Thoracic aorta (tissue), 2 donors: ENCODE data around the gene NOC2L. TPM values are rescaled to one million over a fixed set of nuclear protein-coding genes. Genes with fewer than 3 reads are reported as not detected.
"Not testable (repeated sequence)": the region's sequence is repeated elsewhere in the genome, so short reads cannot be mapped to it uniquely, and the experiment has no call there.

Source experiments
- ATAC-seq: fragments of 150-250 bp; one replicate; pipeline ENCODE4 v1.8.0; 2017; ENCODE audit warnings: low read depth; ENCODE audit not compliant: insufficient number of reproducible peaks, low FRiP score
- DNase-seq: peaks from one replicate; pipeline ENCODE4 v3.0.0-alpha.2; 2020; ENCODE audit warnings: low spot score
- H3K27ac ChIP-seq, 2 donors: fragments of 200-600 bp; sonication (generic); 1 replicate in 1 of 2; 2 replicates in 1 of 2; pipeline ENCODE4 v1.5.1; 2016; ENCODE audit warnings: mild to moderate bottlenecking in 2 of 2, moderate library complexity in 2 of 2
- H3K27me3 ChIP-seq: fragments of 200-600 bp; sonication (generic); replicated peaks from 2 replicates; pipeline ENCODE4 v1.6.0; 2016; ENCODE audit warnings: mild to moderate bottlenecking; ENCODE audit not compliant: insufficient read depth
- H3K36me3 ChIP-seq: fragments of 200-600 bp; sonication (generic); one replicate; pipeline ENCODE4 v1.5.1; 2016
- H3K4me1 ChIP-seq, 2 donors: fragments of 200-600 bp; sonication (generic); 1 replicate in 1 of 2; 2 replicates in 1 of 2; pipeline versions ENCODE4 v1.5.1 to v1.6.0; 2016; ENCODE audit warnings: low read depth in 2 of 2, mild to moderate bottlenecking in 1 of 2; ENCODE audit not compliant: control insufficient read depth in 1 of 2
- H3K4me3 ChIP-seq: fragments of 200-600 bp; sonication (generic); 2 replicates; pipeline ENCODE4 v1.5.1; 2016; ENCODE audit warnings: mild to moderate bottlenecking
- H3K9me3 ChIP-seq: fragments of 200-600 bp; sonication (generic); 2 replicates; pipeline ENCODE4 v1.5.1; 2016
- CTCF ChIP-seq: fragments of 200-600 bp; sonication (generic); IDR thresholded peaks from one replicate; pipeline ENCODE4 v1.5.1; 2019; ENCODE audit warnings: antibody characterized with exemption
- total RNA-seq, 2 donors: library from RNA; depleted of rRNA; stranded (reverse); fragments of >200 nt; gene quantifications; one replicate each; pipeline versions ENCODE4 v1.1.0 to v1.2.3, GENCODE V29; 2016

Gene NOC2L
- total RNA-seq, 2 donors from 2014 or later: 33.8 to 47.2 TPM

GRCh38 chr1:979744-980072, 20.7 kb upstream of the NOC2L start:
- no peaks in the 10 kb centered on the region for H3K36me3 ChIP-seq
- H3K9me3 ChIP-seq: no peaks in the 10 kb centered on the region
- no peak overlapping the region for H3K27ac ChIP-seq
- no peaks in the 10 kb centered on the region for H3K27me3 ChIP-seq
- TF ChIP-seq CTCF: no peak
- ATAC-seq (no peak), DNase-seq (no peak)
- peaks cover 0 to 15% of the 10 kb centered on the region in 2 donors for H3K4me1 ChIP-seq
- H3K4me3 ChIP-seq: no peak overlapping the region

GRCh38 chr1:978835-979743, 20.0 kb upstream of the NOC2L start:
- Histone ChIP-seq H3K27me3 (no peaks in the 10 kb centered on the region), H3K4me3 (no peak overlapping the region), H3K9me3 (no peaks in the 10 kb centered on the region), H3K4me1 (peaks cover 0 to 15% of the 10 kb centered on the region in 2 donors), H3K27ac (no peak overlapping the region), H3K36me3 (no peaks in the 10 kb centered on the region)
- no peak for DNase-seq
- TF ChIP-seq CTCF: no peak
- ATAC-seq: no peak

- H3K9me3 ChIP-seq: no peaks in the 10 kb centered on the region
- H3K4me3 ChIP-seq: no peak overlapping the region
- H3K36me3 ChIP-seq: no peaks in the 10 kb centered on the region
- no peak for TF ChIP-seq CTCF
- H3K4me1 ChIP-seq: peaks cover 0 to 15% of the 10 kb centered on the region in 2 donors
- H3K27me3 ChIP-seq: no peaks in the 10 kb centered on the region
- no peak overlapping the region for H3K27ac ChIP-seq
- DNase-seq: no peak
- no peak for ATAC-seq
Observed at GRCh38 chr1:978069-978834, 19.2 kb upstream of the NOC2L start.

GRCh38 chr1:976791-977190, 17.7 kb upstream of the NOC2L start:
- not testable (repeated sequence) for H3K27me3 ChIP-seq, H3K9me3 ChIP-seq, H3K36me3 ChIP-seq, H3K27ac ChIP-seq, ATAC-seq, H3K4me3 ChIP-seq, DNase-seq, H3K4me1 ChIP-seq

GRCh38 chr1:975896-976683, 17.0 kb upstream of the NOC2L start:
- Histone ChIP-seq H3K27me3 (peaks cover 5% of the 10 kb centered on the region), H3K9me3 (no peaks in the 10 kb centered on the region), H3K4me1 (peaks cover 0 to 7% of the 10 kb centered on the region in 2 donors), H3K36me3 (no peaks in the 10 kb centered on the region), H3K27ac (no peak overlapping the region), H3K4me3 (peak overlapping the region; percentile 64)
- ATAC-seq (no peak), DNase-seq (no peak)
- TF ChIP-seq CTCF: peak; percentile 72
